CD14-positive monocyte (primary cell): Measurements from ENCODE around the gene CADM2. TPM values are rescaled to one million over a fixed set of nuclear protein-coding genes. Genes with fewer than 3 reads are reported as not detected.

Source experiments
- DNase-seq, 3 donors: peaks; one replicate each; pipeline ENCODE4 v3.0.0-alpha.2; 2011 to 2022
- H2AFZ ChIP-seq: 2 replicates; pipeline ENCODE4 v1.6.0; 2012; ENCODE audit warnings: mild to moderate bottlenecking, low read depth, low read length, inconsistent platforms; ENCODE audit not compliant: insufficient read depth, poor library complexity, severe bottlenecking
- H3K27ac ChIP-seq, 2 donors: 1 replicate in 1 of 2; 2 replicates in 1 of 2; pipeline ENCODE4 v1.5.1; 2012 to 2013; ENCODE audit warnings: low read length in 2 of 2, control low read depth in 1 of 2, inconsistent platforms in 1 of 2, low read depth in 1 of 2, mild to moderate bottlenecking in 1 of 2
- H3K27me3 ChIP-seq, 2 donors: one replicate each; pipeline versions ENCODE4 v1.6.0 to v1.6.1; 2011 to 2013; ENCODE audit warnings: low read length in 2 of 2; ENCODE audit not compliant: control insufficient read depth in 2 of 2, insufficient read depth in 2 of 2
- H3K36me3 ChIP-seq, 2 donors: replicated peaks in 1 of 2; 1 replicate in 1 of 2; 2 replicates in 1 of 2; pipeline versions ENCODE4 v1.5.1 to v1.6.1; 2012 to 2013; ENCODE audit warnings: low read length in 2 of 2, control low read depth in 1 of 2, inconsistent platforms in 1 of 2, mild to moderate bottlenecking in 1 of 2; ENCODE audit not compliant: insufficient read depth in 2 of 2, control insufficient read depth in 1 of 2
- H3K4me1 ChIP-seq, 2 donors: 1 replicate in 1 of 2; 2 replicates in 1 of 2; pipeline versions ENCODE4 v1.5.1 to v1.6.1; 2012 to 2013; ENCODE audit warnings: low read length in 2 of 2, control low read depth in 1 of 2, inconsistent platforms in 1 of 2, mild to moderate bottlenecking in 1 of 2, moderate library complexity in 1 of 2; ENCODE audit not compliant: insufficient read depth in 2 of 2, control insufficient read depth in 1 of 2
- H3K4me2 ChIP-seq: replicated peaks from 2 replicates; pipeline ENCODE3; 2012; ENCODE audit warnings: low read length, moderate library complexity, mild to moderate bottlenecking; ENCODE audit not compliant: poor library complexity, severe bottlenecking; ENCODE audit errors: extremely low read depth
- H3K4me3 ChIP-seq, 3 experiments: fragments of 200-600 bp in 1 of 3; sonication (generic) in 1 of 3; replicated peaks in 1 of 3; 1 replicate in 2 of 3; 2 replicates in 1 of 3; pipeline ENCODE4 v1.5.1; 2011 to 2013; ENCODE audit warnings: low read length in 3 of 3, mild to moderate bottlenecking in 3 of 3, control low read depth in 2 of 3, low read depth in 2 of 3, inconsistent platforms in 1 of 3, moderate library complexity in 1 of 3
- H3K79me2 ChIP-seq: 2 replicates; pipeline ENCODE4 v1.6.0; 2012; ENCODE audit warnings: mild to moderate bottlenecking, control low read depth, inconsistent platforms, low read length, moderate library complexity; ENCODE audit not compliant: insufficient read depth
- H3K9ac ChIP-seq: 2 replicates; pipeline ENCODE4 v1.6.0; 2017; ENCODE audit warnings: low read length, mild to moderate bottlenecking; ENCODE audit not compliant: insufficient read depth, poor library complexity, severe bottlenecking
- H3K9me3 ChIP-seq, 2 donors: replicated peaks in 1 of 2; 1 replicate in 1 of 2; 2 replicates in 1 of 2; pipeline versions ENCODE4 v1.5.1 to v1.6.1; 2012 to 2013; ENCODE audit warnings: low read length in 2 of 2, control low read depth in 1 of 2; ENCODE audit not compliant: control insufficient read depth in 1 of 2, insufficient read depth in 1 of 2
- H4K20me1 ChIP-seq: 2 replicates; pipeline ENCODE4 v1.6.0; 2012; ENCODE audit warnings: mild to moderate bottlenecking, low read length, control low read depth, moderate library complexity; ENCODE audit not compliant: insufficient read depth
- H3K27ac Mint-ChIP-seq, 7 donors: one replicate each; pipeline ENCODE4 v1.8.0; 2020; ENCODE audit warnings: mild to moderate bottlenecking in 7 of 7, mixed read lengths in 7 of 7, moderate library complexity in 6 of 7, inconsistent platforms in 2 of 7
- H3K27me3 Mint-ChIP-seq, 3 donors: one replicate each; pipeline ENCODE4 v1.8.0; 2021 to 2022; ENCODE audit warnings: low read depth in 3 of 3, mild to moderate bottlenecking in 3 of 3, mixed read lengths in 3 of 3, moderate library complexity in 3 of 3, inconsistent platforms in 1 of 3
- H3K36me3 Mint-ChIP-seq, 2 donors: one replicate each; pipeline ENCODE4 v1.8.0; 2020; ENCODE audit warnings: mixed read lengths in 2 of 2, inconsistent platforms in 1 of 2, mild to moderate bottlenecking in 1 of 2
- H3K4me1 Mint-ChIP-seq: one replicate; pipeline ENCODE4 v1.8.0; 2020; ENCODE audit warnings: mild to moderate bottlenecking, mixed read lengths
- H3K4me3 Mint-ChIP-seq, 2 donors: one replicate each; pipeline ENCODE4 v1.8.0; 2020; ENCODE audit warnings: mild to moderate bottlenecking in 2 of 2, mixed read lengths in 2 of 2, moderate library complexity in 1 of 2
- H3K9me3 Mint-ChIP-seq, 7 donors: one replicate each; pipeline ENCODE4 v1.8.0; 2020 to 2022; ENCODE audit warnings: mixed read lengths in 7 of 7, mild to moderate bottlenecking in 6 of 7, moderate library complexity in 6 of 7, inconsistent platforms in 2 of 7
- WGBS: methylation state at CpG from one replicate; pipeline ENCODE4 v1.1.5; 2013; ENCODE audit warnings: missing lambda C conversion rate; ENCODE audit not compliant: insufficient coverage; 5-methylcytosine and 5-hydroxymethylcytosine counted together
- intact Hi-C, 2 donors: fragments of 100-400 bp; cut with micrococcal nuclease; formaldehyde crosslinking; loops; one replicate each; pipeline versions ENCODE4 v1.15.0 to v1.15.1; 2023
- polyA plus RNA-seq, 3 donors: library from polyadenylated mRNA; depleted of rRNA in 1 of 3; unstranded in 2 of 3; stranded (reverse) in 1 of 3; fragments of 300-500 nt in 2 of 3; fragments of >200 nt in 1 of 3; fragmentation: Illumina TruSeq in 2 of 3; gene quantifications; 1 replicate in 2 of 3; 2 replicates in 1 of 3; pipeline ENCODE4 v1.2.3, GENCODE V29; 2012 to 2021
- TF ChIP-seq, protein P1 (sequence below): fragments of 200-600 bp; IDR thresholded peaks from one replicate; pipeline ENCODE4 v1.8.0; 2022; ENCODE audit warnings: antibody characterized with exemption, mild to moderate bottlenecking

CADM2 gene
- polyA plus RNA-seq, 3 donors, result not detected

- no CpG with 5 or more reads among the region's 3 CpGs for WGBS
These were observed 883.3 kb downstream of the CADM2 start for GRCh38 chr3:85842081-85842480.

DNA sequence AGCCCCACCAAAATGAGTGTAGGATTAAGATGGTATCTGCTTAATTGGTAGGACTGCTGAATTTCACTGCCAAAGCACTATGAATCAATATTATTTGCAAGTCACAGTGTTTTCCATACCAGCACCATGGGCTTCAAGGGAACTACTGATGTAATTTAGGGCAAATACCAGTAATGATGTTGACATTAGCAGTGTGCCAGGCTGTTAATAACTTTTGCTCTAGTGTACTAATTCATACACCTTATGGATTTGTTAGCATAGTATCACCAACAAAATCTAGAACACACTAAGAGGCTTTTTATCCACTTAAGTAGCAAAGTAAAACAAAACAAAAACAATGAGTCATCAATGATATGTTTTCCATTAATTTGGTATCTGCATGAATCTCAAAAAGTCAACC is 888.2 kb downstream of the CADM2 start:
- Mint-ChIP-seq H3K4me3 (no peak overlapping the region), H3K9me3 (peaks cover 0 to 3% (median 1%) of the 10 kb centered on the region in 7 donors), H3K4me1 (no peaks in the 10 kb centered on the region), H3K27me3 (no peaks in the 10 kb centered on the region), H3K36me3 (no peaks in the 10 kb centered on the region), H3K27ac (no peak overlapping the region)
- H3K4me2 ChIP-seq, result no peak overlapping the region
- H2AFZ ChIP-seq, result no peak overlapping the region
- TF ChIP-seq, protein P1, sequence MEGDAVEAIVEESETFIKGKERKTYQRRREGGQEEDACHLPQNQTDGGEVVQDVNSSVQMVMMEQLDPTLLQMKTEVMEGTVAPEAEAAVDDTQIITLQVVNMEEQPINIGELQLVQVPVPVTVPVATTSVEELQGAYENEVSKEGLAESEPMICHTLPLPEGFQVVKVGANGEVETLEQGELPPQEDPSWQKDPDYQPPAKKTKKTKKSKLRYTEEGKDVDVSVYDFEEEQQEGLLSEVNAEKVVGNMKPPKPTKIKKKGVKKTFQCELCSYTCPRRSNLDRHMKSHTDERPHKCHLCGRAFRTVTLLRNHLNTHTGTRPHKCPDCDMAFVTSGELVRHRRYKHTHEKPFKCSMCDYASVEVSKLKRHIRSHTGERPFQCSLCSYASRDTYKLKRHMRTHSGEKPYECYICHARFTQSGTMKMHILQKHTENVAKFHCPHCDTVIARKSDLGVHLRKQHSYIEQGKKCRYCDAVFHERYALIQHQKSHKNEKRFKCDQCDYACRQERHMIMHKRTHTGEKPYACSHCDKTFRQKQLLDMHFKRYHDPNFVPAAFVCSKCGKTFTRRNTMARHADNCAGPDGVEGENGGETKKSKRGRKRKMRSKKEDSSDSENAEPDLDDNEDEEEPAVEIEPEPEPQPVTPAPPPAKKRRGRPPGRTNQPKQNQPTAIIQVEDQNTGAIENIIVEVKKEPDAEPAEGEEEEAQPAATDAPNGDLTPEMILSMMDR, result no peak
- no peak for DNase-seq
- H3K27me3 ChIP-seq, result no peaks in the 10 kb centered on the region
- no peak overlapping the region for H3K4me3 ChIP-seq
- no peak overlapping the region for H3K9ac ChIP-seq
- H3K27ac ChIP-seq, result no peak overlapping the region
- no peaks in the 10 kb centered on the region for H4K20me1 ChIP-seq
- no peaks in the 10 kb centered on the region for H3K9me3 ChIP-seq
- H3K36me3 ChIP-seq, result no peaks in the 10 kb centered on the region
- H3K79me2 ChIP-seq, result no peaks in the 10 kb centered on the region
- intact Hi-C loops, result no loop called here
- H3K4me1 ChIP-seq, result no peaks in the 10 kb centered on the region

More at GRCh38 chr3:85842081-85842480, 883.3 kb downstream of the CADM2 start:
- Histone ChIP-seq H3K27ac (no peak overlapping the region), H4K20me1 (no peaks in the 10 kb centered on the region), H3K4me2 (no peak overlapping the region), H3K36me3 (no peaks in the 10 kb centered on the region), H2AFZ (no peak overlapping the region), H3K9me3 (no peaks in the 10 kb centered on the region), H3K9ac (no peak overlapping the region), H3K4me1 (no peaks in the 10 kb centered on the region), H3K79me2 (no peaks in the 10 kb centered on the region), H3K4me3 (no peak overlapping the region), H3K27me3 (no peaks in the 10 kb centered on the region)
- no peak for DNase-seq
- no peaks in the 10 kb centered on the region for H3K4me1 Mint-ChIP-seq
- H3K9me3 Mint-ChIP-seq, result peaks cover 0 to 2% (median 0%) of the 10 kb centered on the region in 7 donors
- no peak overlapping the region for H3K27ac Mint-ChIP-seq
- H3K4me3 Mint-ChIP-seq, result no peak overlapping the region
- intact Hi-C loops, result no loop called here
- TF ChIP-seq, protein P1, result no peak
- H3K36me3 Mint-ChIP-seq, result no peaks in the 10 kb centered on the region
- no peaks in the 10 kb centered on the region for H3K27me3 Mint-ChIP-seq
